Activated T-helper 1 cell treated with Interleukin-2 at 50 U/mL for 16 hours (primary cell): ENCODE results near the gene FKBP1B.
"Not testable (repeated sequence)": the region's sequence is repeated elsewhere in the genome, so short reads cannot be mapped to it uniquely, and the experiment has no call there.

Experiments used
- DNase-seq: peaks from one replicate; pipeline ENCODE4 v3.0.0-alpha.2; 2020; ENCODE audit warnings: low read depth

The FKBP1B gene

DNA sequence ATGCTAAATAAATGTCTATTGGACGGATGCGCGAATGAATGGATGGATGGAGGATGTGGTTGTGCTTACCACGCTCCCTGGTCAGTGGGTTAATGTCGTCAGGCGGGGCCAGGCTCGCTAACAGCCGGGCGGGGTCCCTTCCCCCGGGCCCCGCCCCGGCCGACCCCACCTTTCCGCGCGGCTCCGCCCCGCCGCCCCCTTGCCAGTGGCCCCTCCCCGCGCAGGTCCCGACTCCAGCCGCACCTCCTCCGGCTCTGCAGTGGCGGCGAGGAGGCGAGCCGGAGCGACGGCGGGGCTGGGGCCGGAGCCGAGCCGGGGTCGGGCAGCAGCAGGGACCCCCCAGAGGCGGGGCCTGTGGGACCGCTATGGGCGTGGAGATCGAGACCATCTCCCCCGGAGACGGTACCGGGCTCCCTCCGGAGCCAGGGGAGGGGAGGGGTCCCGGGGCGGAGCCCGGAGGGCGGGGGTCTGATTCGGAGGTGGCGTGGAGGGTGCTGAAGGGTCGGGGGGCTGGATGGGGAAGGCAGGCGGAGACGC, at the start of gene FKBP1B:
FKBP1B (plus strand) TSS at position 257 of the 537 bp plus-strand sequence; CDS start at position 366, 109 bp downstream.
- peak; percentile 29 for DNase-seq

DNA sequence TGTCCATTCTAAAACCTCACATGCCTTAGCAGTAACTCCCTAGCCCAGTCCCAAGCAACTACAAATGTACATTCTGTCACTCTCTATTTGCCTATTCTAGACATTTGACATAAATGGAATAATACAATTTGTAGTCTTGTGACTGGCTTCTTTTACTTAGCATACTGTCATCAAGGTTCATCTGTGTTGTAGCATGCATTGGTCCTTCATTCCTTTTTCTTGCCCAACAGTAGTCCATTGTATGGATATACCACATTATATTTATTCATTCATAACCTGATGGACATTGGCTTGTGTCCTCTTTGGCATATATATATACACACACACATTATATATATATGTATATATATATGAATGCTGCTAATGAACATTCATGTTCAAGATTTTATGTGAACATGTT, 41.8 kb upstream of the FKBP1B start:
- DNase-seq, result no peak

DNA sequence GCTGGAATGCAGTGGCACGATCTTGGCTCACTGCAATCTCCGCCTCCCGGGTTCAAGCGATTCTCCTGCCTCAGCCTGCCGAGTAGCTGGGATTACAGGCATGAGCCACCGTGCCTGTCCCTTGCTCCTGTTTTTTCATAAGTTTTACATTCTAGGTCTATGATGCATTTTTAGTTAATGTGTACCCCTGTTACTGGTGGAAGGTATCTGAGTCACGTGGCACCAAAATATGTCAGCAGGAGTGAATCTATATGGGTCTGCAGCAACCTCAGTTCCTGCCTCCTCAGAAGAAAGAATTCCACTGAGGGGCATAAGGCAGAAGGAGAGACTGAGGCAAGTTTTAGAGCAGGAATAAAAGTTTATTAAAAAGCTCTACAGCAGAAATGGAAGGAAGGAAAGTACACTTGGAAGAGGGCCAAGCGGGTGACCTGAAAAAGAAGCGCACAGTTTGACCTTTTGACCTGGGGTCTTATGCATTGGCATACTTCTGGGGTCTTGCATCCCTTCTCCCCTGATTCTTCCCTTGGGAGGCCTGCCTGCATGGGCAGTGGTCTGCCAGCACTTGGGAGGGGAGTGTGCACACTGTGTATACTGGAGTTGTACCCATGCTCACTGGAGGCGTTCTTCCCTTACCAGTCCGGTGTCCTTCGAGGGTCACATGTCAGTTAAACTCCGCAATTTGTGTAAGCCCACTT, 40.7 kb upstream of the FKBP1B start:
- no peak for DNase-seq

DNA sequence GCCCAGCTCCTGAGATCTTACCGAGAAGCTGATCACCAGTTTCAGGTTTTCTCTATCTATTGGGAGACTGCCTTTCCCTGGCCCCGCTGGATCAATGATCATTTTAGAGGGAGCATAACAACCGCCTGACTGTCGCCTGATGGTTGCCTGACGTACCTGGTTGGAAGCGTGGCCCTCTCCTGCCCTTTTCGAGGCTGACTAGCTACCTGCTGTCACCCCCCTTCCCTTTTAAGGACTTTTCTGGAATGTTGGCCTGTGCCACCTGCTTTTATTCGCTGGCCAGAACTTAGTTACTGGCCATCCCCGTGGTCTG, 40.2 kb upstream of the FKBP1B start:
- DNase-seq, result no peak

DNA sequence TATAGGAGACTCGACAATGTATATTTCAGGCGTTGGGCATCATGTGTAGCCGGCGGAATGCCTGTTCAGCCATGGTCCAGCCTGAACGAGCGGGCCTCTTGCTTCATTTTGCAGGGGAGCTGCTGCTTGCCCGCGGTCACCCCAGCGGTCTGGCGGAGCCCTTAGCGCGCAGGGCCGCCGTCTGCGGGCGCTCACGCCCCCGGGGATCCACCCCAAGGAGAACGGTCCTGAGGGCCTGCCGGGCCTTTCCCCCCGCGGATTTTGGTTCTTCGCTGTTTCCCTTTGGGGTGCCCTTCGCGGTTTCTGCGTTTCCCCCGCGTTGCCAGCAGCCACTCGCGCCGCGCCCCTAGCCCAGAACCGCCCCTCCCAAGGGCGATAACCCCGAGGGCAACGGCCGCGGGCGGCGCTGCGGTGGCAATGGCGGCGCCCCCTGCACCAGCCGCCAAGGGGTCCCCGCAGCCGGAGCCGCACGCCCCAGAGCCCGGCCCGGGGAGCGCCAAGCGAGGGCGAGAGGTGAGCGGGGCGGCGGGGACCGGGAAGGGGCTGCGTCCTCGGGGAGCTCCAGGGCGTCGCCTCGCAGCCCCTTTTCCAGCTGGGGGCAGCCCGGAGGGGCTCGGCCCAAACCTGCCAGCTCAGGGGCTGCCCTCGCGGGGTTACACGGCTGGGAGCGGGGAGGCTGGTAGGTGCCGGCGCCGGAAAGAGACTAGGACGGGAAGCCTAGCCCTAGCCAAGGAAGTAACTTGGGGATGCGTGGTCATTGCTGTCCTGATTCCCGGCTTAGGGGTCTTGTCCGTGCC, 39.7 kb upstream of the FKBP1B start, which contains the start of gene MFSD2B:
MFSD2B (plus strand) TSS at position 406 of the 797 bp plus-strand sequence; CDS start at position 418, 12 bp downstream.
- DNase-seq, result no peak

DNA sequence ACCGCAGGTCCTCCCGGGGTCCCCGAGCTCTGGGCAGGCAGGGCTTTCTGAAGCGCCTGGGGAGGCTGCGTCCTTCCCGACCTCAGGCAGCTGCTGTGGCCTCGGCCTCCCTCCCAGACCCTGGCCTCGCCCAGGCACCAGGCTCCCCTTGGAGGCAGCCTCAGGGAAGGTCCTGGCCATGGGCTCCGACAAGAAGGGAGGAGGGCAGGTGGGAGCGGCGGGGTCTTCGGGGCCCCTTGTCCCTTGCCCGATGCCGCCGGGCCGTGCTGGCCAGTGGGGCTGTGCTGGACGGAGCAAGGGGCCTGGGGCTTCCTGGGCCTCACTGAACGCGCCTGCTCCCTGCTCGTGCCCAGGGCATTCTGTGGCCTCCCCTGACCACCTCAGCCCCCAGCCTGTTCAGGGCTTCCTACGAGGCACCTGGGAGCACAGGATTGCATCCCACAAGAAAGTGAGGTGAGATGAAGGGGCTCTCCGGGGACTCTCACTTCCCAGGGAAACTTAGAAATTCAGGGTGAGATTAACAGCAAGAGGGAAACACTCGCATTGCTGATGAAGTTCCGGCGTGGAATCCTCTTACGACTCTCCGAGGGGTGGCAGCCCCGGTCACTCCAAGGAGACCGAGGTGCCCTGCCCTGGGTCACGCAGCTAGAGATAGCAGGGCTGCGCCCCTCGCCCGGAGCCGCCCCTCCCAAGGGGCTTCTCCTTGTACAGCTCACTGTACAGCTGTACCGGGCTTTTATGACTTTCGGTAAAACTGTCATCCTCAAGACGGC, 38.9 kb upstream of the FKBP1B start:
- DNase-seq, result no peak

DNA sequence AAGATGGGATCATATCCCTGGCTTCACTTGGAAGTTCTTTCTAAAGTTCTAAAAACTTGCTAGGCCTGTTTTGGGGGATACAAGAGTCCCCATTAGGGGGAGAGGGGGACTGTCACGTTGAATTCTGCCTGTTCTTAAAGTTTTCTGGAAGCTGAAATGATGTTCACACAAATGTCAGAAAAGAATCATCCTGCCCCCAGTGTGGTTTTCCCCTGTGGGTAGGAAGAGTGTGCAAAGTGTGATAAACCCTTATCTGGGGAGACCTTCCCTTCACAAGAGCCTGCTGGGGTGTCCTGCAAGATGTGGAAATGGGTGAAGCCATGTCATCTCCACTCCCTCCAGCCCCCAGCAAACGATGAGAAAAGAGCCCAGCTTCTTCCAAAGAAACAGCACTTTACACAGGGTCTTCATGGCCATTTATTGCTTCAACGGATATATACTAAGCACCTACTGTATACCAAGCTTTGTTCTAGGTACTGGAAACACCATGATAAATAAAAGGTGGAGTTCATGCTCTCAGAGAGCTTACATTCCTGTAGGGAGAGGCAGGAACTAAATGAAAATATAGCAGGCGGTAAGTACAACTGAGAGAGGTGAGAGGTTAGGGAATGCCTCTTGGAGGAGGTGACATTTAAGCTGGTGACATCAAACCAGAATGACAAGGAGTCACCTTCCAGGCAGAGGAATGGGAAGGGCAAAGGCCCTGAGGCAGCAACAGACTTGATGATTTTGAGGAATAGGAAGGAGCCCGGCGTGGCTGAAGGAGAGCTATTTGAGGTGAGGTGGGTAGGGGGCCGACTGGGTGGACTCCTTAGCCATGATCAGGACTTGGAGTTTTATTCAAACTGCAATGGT, 38.1 kb upstream of the FKBP1B start:
- no peak for DNase-seq

DNA sequence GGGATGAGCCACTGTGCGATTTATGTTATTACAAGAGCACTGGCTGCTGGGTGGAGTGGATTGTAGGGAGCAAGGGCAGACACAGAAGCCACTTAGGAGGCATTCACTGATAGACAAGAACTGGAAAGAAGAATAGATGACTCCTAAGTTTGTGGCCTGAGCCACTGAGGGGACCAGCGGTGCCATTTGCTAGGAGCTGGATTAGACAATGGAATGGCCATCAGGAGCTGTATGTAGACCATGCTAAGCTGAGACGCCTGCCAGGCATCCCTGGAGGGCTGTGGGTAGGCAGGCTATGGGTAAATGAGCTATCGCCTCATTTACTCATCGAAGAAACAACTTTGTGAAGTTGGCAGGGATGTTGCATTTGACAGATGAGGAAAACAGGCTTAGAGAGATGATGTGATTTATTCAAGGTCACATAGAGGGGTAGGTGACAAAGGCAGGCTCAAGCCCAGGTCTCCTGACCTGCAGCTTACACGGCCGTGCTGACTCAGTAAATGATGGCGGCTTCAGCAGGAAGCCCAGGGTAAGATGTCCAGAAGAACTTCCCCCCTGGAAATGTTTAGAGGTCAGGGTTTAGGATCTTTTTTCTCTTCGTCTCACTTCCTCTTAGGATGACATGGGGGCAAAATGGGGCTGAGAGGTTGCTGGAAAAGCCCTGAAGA, 36.9 kb upstream of the FKBP1B start:
- no peak for DNase-seq

DNA sequence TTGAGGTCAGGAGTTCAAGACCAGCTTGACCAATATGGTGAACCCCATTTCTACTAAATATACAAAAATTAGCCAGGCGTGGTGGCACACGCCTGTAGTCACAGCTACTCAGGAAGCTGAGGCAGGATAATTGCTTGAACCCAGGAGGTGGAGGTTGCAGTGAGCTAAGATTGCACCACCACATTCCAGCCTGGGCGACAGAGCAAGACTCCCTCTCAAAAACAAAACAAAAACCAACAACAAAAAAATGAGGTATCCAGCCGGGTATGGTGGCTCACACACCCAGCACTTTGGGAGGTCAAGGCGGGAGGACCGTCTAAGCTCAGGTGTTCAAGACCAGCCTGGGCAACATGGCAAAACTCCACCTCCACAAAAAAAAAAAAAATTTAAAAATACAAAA, 34.6 kb upstream of the FKBP1B start:
- DNase-seq, result not testable (repeated sequence)

DNA sequence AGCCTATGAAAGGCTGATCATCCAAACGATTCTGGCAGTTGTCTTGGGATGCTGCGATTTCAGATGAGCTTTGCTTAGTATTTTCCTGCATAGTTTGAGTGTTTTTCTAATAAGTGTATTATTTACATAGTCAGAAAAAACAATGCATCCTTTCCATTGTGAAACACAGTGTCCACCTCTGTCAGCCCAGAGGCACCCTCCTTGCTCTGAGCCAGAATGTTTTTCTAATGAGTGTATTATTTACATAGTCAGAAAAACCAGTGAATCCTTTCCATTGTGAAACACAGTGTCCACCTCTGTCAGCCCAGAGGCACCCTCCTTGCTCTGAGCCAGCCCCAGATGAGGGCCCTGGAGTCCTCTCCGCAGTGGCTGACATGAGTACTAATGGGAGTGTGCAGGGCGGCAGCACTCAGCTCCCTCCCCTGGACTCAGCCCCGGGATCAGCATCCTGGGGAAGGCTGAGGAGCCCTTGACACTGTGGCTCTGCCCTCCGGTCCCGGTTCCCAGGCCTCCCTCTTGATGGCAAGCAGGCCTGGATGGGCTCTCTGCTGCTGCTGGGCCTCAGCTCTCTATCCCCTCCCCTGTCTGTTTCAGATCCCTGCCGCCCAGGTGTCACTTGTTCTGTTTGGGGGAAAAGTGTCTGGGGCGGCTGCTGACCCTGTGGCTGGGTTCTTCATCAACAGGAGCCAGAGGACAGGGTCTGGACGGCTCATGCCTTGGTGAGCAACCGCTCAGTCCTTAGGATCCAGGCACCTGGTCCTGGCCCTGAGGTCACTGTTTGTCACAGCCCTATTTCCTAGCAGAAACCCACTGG, 33.8 kb upstream of the FKBP1B start:
- no peak for DNase-seq

DNA sequence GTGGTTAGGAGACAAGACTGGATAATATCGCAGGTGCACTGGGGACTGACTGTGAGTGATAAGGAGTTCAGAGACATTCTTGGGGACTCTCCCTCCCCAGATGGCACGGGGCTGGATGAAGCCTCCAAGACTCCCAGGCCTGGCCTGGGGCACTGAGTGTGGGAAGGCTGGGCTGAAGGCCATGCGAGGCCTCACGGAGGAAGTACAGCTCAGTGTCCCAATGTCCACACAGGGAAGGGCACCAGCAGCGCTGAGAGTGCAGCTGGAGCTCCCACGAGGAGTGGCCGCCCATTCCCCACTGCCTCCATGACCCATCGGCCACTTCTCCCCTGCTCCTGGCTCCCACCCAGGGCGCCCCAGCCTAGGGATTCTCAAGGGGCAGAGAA, 33.2 kb upstream of the FKBP1B start:
- DNase-seq, result no peak

DNA sequence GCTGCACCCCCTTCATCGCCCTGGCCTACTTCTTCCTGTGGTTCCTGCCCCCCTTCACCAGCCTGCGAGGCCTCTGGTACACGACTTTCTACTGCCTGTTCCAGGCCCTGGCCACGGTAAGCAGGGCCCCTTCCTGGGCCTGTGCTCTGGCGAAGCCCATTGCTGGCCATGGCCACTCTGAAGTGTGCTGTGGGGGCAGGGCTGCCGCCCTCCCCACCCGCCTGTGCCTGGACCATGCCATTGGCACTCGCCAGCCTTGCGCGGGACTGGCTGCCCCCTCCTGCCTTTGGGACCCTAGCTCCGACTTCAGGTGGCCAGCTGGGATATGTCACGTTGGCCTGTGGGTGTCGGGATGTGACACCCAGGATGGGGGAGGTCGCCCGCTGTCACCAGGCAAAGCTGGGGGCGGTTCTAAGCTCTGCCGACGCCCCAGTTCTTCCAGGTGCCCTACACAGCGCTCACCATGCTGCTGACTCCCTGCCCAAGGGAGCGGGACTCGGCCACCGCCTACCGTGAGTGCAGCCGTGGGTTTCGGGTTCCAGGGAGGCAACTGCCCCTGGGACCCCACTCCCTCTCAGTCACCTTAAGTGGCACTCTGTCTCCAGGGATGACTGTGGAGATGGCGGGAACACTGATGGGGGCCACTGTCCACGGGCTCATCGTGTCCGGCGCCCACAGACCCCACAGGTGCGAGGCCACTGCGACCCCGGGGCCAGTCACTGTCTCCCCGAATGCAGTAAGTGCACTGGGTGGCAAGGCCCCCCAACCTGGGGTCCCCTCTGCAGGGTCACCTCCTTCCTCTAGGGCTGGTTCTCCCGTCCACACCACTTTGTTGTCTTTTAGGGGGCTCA, 32.5 kb upstream of the FKBP1B start:
- DNase-seq, result no peak

DNA sequence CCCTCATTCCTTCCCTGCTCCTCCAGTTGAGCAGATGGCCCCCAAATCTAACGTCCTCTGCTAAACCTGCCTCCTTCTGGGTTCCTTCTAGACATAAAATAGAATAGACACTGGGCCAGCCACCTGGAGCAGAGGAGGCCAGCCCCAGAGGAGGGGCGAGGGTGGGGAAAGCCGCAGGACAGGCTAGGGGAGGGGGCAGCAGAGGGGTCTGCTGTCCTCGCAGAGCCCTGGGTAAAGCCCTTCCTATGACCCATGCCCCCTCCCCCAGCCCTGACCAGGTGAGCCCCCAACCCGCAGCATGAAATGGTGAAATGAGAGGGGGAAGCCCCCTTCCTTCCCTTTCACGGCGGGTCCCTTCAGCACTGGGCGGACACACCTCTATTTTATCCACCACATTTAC, 31.8 kb upstream of the FKBP1B start:
- DNase-seq, result no peak

DNA sequence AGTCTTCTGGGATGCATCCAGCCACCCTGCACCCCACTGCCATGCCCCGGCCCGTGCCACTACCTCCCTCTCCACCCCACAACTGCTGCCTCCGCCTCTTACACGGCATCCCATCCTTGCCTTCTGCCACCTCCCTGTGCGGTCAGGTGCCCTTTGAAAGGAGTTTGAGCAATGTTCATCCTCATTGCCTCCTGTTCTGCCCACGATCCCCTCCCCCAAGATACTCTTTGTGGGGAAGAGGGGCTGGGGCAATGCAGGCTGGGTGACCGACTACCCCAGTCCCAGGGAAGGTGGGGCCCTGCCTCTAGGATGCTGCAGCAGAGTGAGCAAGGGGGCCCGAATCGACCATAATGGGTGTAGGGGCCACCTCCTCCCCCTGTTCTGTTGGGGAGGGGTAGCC, 31.3 kb upstream of the FKBP1B start:
- DNase-seq, result no peak

DNA sequence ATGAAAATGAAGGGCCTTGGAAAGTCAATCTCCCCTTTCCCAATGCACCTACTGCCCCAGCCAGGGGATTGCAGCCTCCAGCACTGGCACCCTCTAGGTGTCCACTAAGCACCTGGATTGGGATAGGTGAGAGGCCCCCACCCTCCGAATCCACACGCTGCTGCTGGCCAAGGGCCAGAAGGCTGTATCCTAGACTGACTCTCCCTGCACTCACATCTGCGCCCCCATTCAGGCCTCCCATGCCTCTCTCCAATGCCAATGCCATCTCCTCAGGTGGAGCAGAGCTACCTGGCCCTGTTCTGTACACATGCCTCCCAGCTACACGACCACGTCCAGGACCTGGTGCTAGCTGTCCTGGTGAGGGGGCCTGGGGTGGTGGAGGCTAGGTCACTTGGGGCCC, 29.8 kb upstream of the FKBP1B start:
- no peak for DNase-seq

DNA sequence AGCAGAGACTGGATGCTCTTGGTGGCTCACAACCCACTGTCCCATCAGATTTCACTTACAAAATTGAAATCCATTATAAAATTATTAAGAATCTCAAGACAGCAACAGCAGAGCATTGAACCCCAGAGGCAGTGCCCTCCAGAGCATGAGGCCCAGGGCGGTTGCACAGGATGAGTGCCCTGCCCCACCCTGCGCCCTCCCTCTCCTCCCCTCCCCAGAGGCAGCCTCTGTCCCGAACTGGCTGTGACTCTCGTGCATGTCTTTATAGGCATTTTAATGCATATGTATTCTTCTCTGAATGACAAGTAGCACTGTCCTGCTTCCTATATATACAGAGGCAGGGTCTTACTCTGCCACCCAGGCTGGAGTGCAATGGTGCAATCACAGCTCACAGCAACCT, 29.3 kb upstream of the FKBP1B start:
- DNase-seq, result no peak

DNA sequence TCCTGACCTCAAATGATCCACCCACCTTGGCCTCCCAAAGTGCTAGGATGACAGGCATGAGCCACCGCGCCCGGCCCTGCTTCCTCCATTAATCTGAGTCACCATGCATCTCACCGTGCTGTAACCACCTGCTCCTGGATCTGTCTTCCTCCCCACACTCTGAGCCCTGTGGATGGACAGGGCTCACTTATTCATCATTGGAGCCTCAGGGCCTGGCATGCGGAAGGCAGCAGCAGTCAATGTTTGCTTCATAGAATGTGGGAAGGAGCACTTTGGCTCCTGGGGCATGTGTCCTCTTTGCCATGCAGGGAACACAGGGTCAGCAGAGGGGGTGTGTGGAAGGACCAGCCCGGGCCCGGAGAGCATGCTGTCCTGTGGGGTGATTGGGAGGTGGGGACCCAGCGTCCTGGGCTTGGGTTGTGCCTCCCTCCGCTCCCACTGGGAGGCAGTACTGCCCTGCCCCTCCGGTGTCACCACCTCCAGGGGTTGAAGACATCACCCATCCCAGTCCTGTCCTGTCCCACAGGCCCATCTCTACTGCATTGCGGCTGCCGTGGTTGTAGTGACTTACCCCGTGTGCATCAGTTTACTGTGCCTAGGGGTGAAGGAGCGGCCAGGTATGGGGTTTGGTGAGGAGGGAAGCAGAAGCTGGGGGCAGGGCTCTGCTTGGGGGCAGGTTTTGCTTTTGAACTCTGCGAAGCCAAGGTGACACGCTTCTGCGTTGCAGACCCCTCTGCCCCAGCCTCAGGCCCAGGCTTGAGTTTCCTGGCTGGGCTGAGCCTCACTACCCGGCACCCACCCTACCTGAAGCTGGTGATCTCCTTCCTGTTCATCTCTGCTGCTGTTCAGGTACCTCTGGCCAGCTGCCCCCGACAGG, 28.2 kb upstream of the FKBP1B start:
- DNase-seq, result no peak

DNA sequence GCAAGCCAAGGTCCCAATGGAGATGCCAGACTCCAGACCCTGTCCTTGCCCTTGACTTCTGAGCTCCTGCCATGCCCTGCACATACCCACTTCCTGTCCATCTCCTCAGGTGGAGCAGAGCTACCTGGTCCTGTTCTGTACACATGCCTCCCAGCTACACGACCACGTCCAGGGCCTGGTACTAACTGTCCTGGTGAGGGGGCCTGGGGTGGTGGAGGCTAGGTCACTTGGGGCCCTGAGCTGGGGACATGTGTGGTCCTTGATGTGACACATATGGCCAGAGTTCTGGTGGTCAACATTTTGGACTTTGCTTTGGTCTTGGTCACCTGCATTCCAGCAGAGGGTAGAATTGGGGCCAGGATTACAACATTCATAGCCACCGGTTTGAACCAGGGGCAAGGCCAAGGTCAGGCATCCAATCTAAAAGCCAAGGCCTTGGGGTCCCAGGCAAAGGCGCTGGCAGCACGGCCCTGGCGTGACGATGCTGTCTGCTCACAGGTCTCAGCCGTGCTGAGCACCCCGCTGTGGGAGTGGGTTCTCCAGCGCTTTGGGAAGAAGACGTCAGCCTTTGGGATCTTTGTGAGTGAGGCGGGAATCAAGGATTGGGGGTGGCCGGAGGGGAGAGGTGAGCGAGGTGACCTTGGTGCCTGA, 27.1 kb upstream of the FKBP1B start:
- DNase-seq, result no peak
